Endodermal cell (in vitro differentiated cells): ENCODE data around the gene TMEM108. TPM values are rescaled to one million over a fixed set of nuclear protein-coding genes. Genes with fewer than 3 reads are reported as not detected.

Source experiments
- DNase-seq: peaks from one replicate; pipeline ENCODE4 v3.0.0-alpha.2; 2017
- H3K27ac ChIP-seq: 2 replicates; pipeline ENCODE4 v1.5.1; 2013; ENCODE audit warnings: mild to moderate bottlenecking, low read depth, low read length, moderate library complexity
- H3K27me3 ChIP-seq: 2 replicates; pipeline ENCODE4 v1.6.1; 2013; ENCODE audit warnings: mild to moderate bottlenecking, low read length, moderate library complexity; ENCODE audit not compliant: insufficient read depth, control insufficient read depth, poor library complexity, severe bottlenecking
- H3K36me3 ChIP-seq: 2 replicates; pipeline ENCODE4 v1.7.0; 2013; ENCODE audit warnings: mild to moderate bottlenecking, low read length, moderate library complexity; ENCODE audit not compliant: control insufficient read depth, insufficient read depth
- H3K4me1 ChIP-seq: one replicate; pipeline ENCODE4 v1.7.0; 2013; ENCODE audit warnings: low read length; ENCODE audit not compliant: control insufficient read depth, insufficient read depth
- H3K4me3 ChIP-seq: 2 replicates; pipeline ENCODE4 v1.5.1; 2013; ENCODE audit warnings: mild to moderate bottlenecking, low read length, moderate library complexity
- H3K9ac ChIP-seq: 2 replicates; pipeline ENCODE4 v1.6.1; 2013; ENCODE audit warnings: mild to moderate bottlenecking, low read length, moderate library complexity; ENCODE audit not compliant: poor library complexity, severe bottlenecking; ENCODE audit errors: extremely low read depth
- H3K9me3 ChIP-seq: 2 replicates; pipeline ENCODE4 v1.6.1; 2013; ENCODE audit warnings: mild to moderate bottlenecking, low read length, moderate library complexity; ENCODE audit not compliant: control insufficient read depth
- H3K27ac Mint-ChIP-seq: 2 replicates; pipeline ENCODE4 v1.8.0; 2020; ENCODE audit warnings: mixed read lengths
- H3K27me3 Mint-ChIP-seq: 2 replicates; pipeline ENCODE4 v1.8.0; 2021; ENCODE audit warnings: mild to moderate bottlenecking, mixed read lengths; ENCODE audit not compliant: insufficient read depth
- H3K36me3 Mint-ChIP-seq: 2 replicates; pipeline ENCODE4 v1.8.0; 2020; ENCODE audit warnings: low read depth, mixed read lengths
- H3K4me1 Mint-ChIP-seq: 2 replicates; pipeline ENCODE4 v1.8.0; 2020; ENCODE audit warnings: mixed read lengths
- H3K4me3 Mint-ChIP-seq: 2 replicates; pipeline ENCODE4 v1.8.0; 2020; ENCODE audit warnings: mild to moderate bottlenecking, moderate library complexity, mixed read lengths
- H3K9me3 Mint-ChIP-seq: 2 replicates; pipeline ENCODE4 v1.8.0; 2020; ENCODE audit warnings: mild to moderate bottlenecking, mixed read lengths
- WGBS, 2 experiments: methylation state at CpG; one replicate each; pipeline versions ENCODE4 v1.1.5 to v1.1.7; 2013; ENCODE audit warnings: missing lambda C conversion rate in 2 of 2, mixed read lengths in 1 of 2; ENCODE audit not compliant: insufficient coverage in 1 of 2, insufficient read length in 1 of 2; 5-methylcytosine and 5-hydroxymethylcytosine counted together
- total RNA-seq, 2 donors: library from RNA; stranded (reverse); fragmentation: NEBNext Ultra II Directional in 1 of 2; extraction: Animal tissue kit (Norgen Biotek cat#: 25700) in 1 of 2; gene quantifications; 2 replicates in 1 of 2; 3 replicates in 1 of 2; pipeline ENCODE4 v1.2.1, GENCODE V29; 2021
- TF ChIP-seq, protein P1 (sequence below): fragments of 200-600 bp; sonication (generic); conservative IDR thresholded peaks from 2 replicates; pipeline ENCODE4 v1.5.0; 2021; ENCODE audit warnings: antibody characterized with exemption, mild to moderate bottlenecking

Gene TMEM108
- total RNA-seq, 2 donors from 2014 or later, result 4.8 to 7.9 TPM

DNA sequence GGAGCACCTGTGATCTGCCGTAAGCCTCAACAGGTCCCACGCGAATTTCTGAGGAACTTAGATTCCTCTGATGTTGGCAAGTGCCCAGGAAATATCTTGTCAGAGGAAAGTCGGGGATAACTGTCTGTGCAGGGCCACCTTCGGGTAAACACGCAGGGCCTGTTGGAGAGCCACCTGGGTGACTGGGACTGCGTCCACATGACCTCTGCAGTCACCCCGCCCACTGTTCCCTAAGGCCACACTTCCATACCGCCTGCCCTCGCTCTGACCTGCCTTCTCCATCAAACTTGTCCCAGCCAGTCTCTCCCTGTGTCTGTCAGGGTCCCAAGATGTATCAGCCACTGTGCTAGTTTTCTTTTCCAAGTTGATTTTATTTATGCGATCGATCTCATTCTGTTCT, 390.4 kb downstream of the TMEM108 start:
- DNase-seq, result no peak
- H3K9me3 Mint-ChIP-seq, result no peaks in the 10 kb centered on the region
- Histone ChIP-seq H3K4me3 (no peak overlapping the region), H3K27ac (no peak overlapping the region), H3K9me3 (no peaks in the 10 kb centered on the region), H3K27me3 (no peaks in the 10 kb centered on the region), H3K9ac (no peak overlapping the region), H3K4me1 (no peaks in the 10 kb centered on the region), H3K36me3 (no peaks in the 10 kb centered on the region)
- no peak overlapping the region for H3K4me3 Mint-ChIP-seq
- no peaks in the 10 kb centered on the region for H3K36me3 Mint-ChIP-seq
- H3K27ac Mint-ChIP-seq, result no peak overlapping the region
- H3K27me3 Mint-ChIP-seq, result no peaks in the 10 kb centered on the region
- H3K4me1 Mint-ChIP-seq, result peaks cover 3% of the 10 kb centered on the region
- TF ChIP-seq, protein P1, sequence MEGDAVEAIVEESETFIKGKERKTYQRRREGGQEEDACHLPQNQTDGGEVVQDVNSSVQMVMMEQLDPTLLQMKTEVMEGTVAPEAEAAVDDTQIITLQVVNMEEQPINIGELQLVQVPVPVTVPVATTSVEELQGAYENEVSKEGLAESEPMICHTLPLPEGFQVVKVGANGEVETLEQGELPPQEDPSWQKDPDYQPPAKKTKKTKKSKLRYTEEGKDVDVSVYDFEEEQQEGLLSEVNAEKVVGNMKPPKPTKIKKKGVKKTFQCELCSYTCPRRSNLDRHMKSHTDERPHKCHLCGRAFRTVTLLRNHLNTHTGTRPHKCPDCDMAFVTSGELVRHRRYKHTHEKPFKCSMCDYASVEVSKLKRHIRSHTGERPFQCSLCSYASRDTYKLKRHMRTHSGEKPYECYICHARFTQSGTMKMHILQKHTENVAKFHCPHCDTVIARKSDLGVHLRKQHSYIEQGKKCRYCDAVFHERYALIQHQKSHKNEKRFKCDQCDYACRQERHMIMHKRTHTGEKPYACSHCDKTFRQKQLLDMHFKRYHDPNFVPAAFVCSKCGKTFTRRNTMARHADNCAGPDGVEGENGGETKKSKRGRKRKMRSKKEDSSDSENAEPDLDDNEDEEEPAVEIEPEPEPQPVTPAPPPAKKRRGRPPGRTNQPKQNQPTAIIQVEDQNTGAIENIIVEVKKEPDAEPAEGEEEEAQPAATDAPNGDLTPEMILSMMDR, result no peak
- 78 to 89% methylated on average over 6 to 12 of the region's 12 CpGs for WGBS, 2 experiments

DNA sequence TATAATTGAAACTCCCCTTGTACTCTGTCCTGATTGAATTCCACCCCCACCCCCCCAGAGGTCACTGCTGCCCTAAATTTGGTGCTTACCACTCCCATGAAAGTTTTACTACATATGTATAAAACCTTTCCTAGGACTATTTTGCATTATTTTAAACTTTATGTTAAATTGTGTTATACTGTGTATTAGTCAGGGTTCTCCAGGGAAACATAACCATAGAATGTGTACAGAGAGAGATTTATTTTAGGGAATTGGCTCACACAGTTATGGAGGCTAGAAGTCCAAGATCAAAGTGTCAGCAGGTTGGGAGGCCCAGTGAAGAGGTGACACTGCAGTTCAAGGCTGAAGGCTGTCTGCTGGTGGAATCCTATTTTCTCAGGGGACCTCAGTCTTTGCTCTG, 390.9 kb downstream of the TMEM108 start:
- Histone ChIP-seq H3K9me3 (no peaks in the 10 kb centered on the region), H3K9ac (no peak overlapping the region), H3K27me3 (no peaks in the 10 kb centered on the region), H3K4me3 (no peak overlapping the region), H3K4me1 (no peaks in the 10 kb centered on the region), H3K36me3 (no peaks in the 10 kb centered on the region), H3K27ac (no peak overlapping the region)
- TF ChIP-seq, protein P1, result no peak
- H3K27me3 Mint-ChIP-seq, result no peaks in the 10 kb centered on the region
- no peaks in the 10 kb centered on the region for H3K9me3 Mint-ChIP-seq
- H3K36me3 Mint-ChIP-seq, result no peaks in the 10 kb centered on the region
- H3K27ac Mint-ChIP-seq, result no peak overlapping the region
- no peak for DNase-seq
- H3K4me1 Mint-ChIP-seq, result no peaks in the 10 kb centered on the region
- H3K4me3 Mint-ChIP-seq, result no peak overlapping the region

DNA sequence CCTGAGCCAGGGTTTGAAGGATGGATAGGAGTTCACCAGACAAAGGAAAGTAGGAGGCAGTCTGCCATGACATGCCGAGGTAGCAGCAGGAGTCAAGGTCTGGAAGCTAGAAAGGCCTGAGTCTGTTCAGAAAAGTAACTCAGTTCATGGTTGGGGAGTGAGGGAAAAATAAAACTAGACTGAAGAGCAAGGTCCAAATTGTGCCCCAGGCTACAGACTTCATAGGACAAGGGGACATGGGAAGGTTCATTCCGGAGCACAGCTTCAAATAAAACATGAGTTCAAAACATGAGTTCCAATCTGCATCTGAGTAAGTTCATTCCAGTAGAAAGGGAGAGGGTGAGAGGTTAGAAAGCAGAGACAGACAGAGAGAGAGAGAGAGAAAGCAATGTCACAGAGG, 401.4 kb downstream of the TMEM108 start:
- WGBS, 2 experiments, result 85 to 93% methylated on average over 2 of the region's 2 CpGs

More for the DNA sequence above, 401.4 kb downstream of the TMEM108 start:
- TF ChIP-seq, protein P1, result no peak
- Mint-ChIP-seq H3K36me3 (no peaks in the 10 kb centered on the region), H3K4me1 (no peaks in the 10 kb centered on the region), H3K4me3 (no peak overlapping the region), H3K27me3 (no peaks in the 10 kb centered on the region), H3K27ac (no peak overlapping the region), H3K9me3 (no peaks in the 10 kb centered on the region)
- H3K36me3 ChIP-seq, result no peaks in the 10 kb centered on the region
- H3K9me3 ChIP-seq, result peaks cover 10% of the 10 kb centered on the region
- H3K27me3 ChIP-seq, result no peaks in the 10 kb centered on the region
- no peak for DNase-seq
- no peak overlapping the region for H3K4me3 ChIP-seq
- no peak overlapping the region for H3K27ac ChIP-seq
- no peaks in the 10 kb centered on the region for H3K4me1 ChIP-seq
- no peak overlapping the region for H3K9ac ChIP-seq
